SK-N-MC (cell line): ENCODE results near the gene SYK.

ENCODE experiments used
- EZH2 ChIP-seq: fragments of 200-600 bp; sonication (generic); IDR thresholded peaks from one replicate; pipeline ENCODE4 v1.6.1; 2017; ENCODE audit warnings: antibody characterized with exemption
- FOXP2 ChIP-seq: optimal IDR thresholded peaks from 2 replicates; pipeline ENCODE3; 2011; ENCODE audit warnings: mild to moderate bottlenecking, moderate library complexity; ENCODE audit not compliant: insufficient read depth; ENCODE audit errors: extremely low read length, control extremely low read depth
- POLR2AphosphoS5 ChIP-seq: IDR thresholded peaks from 2 replicates; pipeline ENCODE4 v1.6.1; 2012; ENCODE audit warnings: mild to moderate bottlenecking, low read depth, low read length, borderline replicate concordance

- TF ChIP-seq EZH2 (no peak), POLR2AphosphoS5 (no peak), FOXP2 (no peak)
Observed at GRCh38 chr9:90826326-90827020, 24.9 kb downstream of the SYK start.
